Endothelial cell of umbilical vein (primary cell): ENCODE data around the gene CAMK2D.

Experiments
- CTCF ChIP-seq, 2 donors: IDR thresholded peaks; 1 replicate in 1 of 2; 2 replicates in 1 of 2; pipeline ENCODE4 v1.5.1; 2011; ENCODE audit warnings: low read length in 2 of 2, mild to moderate bottlenecking in 2 of 2, moderate library complexity in 2 of 2, control low read depth in 1 of 2, inconsistent platforms in 1 of 2, low read depth in 1 of 2; ENCODE audit not compliant: insufficient read depth in 1 of 2; ENCODE audit errors: extremely low read depth in 1 of 2
- FOS ChIP-seq: IDR thresholded peaks from 2 replicates; pipeline ENCODE4 v1.6.1; 2011; ENCODE audit warnings: mild to moderate bottlenecking, low read length, moderate library complexity, borderline replicate concordance; ENCODE audit not compliant: insufficient read depth

- TF ChIP-seq CTCF (IDR thresholded peaks at IDR 0.05; ENCODE audit: extremely low read depth in 1 of 2, insufficient read depth in 1 of 2, low read depth in 1 of 2, low read length in 2 of 2) = no peak
- TF ChIP-seq FOS = no peak
Observed at GRCh38 chr4:113563691-113564378, 197.7 kb downstream of the CAMK2D start.
